ENCODE data around the gene KIRREL3.

The KIRREL3 gene

GRCh38 chr11:126734752-126735151 is 265.8 kb downstream of the KIRREL3 start:
- H3K27ac ChIP-seq (replicated peaks) = no peak overlapping the region
- no peak for TF ChIP-seq SPI1 (IDR thresholded peaks at IDR 0.05; ENCODE audit: borderline replicate concordance, low read depth)
- TF ChIP-seq, protein P1, sequence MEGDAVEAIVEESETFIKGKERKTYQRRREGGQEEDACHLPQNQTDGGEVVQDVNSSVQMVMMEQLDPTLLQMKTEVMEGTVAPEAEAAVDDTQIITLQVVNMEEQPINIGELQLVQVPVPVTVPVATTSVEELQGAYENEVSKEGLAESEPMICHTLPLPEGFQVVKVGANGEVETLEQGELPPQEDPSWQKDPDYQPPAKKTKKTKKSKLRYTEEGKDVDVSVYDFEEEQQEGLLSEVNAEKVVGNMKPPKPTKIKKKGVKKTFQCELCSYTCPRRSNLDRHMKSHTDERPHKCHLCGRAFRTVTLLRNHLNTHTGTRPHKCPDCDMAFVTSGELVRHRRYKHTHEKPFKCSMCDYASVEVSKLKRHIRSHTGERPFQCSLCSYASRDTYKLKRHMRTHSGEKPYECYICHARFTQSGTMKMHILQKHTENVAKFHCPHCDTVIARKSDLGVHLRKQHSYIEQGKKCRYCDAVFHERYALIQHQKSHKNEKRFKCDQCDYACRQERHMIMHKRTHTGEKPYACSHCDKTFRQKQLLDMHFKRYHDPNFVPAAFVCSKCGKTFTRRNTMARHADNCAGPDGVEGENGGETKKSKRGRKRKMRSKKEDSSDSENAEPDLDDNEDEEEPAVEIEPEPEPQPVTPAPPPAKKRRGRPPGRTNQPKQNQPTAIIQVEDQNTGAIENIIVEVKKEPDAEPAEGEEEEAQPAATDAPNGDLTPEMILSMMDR (IDR thresholded peaks at IDR 0.05; ENCODE audit: insufficient read depth, low read length) = no peak
- TF ChIP-seq, protein P2, sequence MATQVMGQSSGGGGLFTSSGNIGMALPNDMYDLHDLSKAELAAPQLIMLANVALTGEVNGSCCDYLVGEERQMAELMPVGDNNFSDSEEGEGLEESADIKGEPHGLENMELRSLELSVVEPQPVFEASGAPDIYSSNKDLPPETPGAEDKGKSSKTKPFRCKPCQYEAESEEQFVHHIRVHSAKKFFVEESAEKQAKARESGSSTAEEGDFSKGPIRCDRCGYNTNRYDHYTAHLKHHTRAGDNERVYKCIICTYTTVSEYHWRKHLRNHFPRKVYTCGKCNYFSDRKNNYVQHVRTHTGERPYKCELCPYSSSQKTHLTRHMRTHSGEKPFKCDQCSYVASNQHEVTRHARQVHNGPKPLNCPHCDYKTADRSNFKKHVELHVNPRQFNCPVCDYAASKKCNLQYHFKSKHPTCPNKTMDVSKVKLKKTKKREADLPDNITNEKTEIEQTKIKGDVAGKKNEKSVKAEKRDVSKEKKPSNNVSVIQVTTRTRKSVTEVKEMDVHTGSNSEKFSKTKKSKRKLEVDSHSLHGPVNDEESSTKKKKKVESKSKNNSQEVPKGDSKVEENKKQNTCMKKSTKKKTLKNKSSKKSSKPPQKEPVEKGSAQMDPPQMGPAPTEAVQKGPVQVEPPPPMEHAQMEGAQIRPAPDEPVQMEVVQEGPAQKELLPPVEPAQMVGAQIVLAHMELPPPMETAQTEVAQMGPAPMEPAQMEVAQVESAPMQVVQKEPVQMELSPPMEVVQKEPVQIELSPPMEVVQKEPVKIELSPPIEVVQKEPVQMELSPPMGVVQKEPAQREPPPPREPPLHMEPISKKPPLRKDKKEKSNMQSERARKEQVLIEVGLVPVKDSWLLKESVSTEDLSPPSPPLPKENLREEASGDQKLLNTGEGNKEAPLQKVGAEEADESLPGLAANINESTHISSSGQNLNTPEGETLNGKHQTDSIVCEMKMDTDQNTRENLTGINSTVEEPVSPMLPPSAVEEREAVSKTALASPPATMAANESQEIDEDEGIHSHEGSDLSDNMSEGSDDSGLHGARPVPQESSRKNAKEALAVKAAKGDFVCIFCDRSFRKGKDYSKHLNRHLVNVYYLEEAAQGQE (IDR thresholded peaks at IDR 0.05; ENCODE audit: insufficient replicate concordance, low read depth) = no peak
- no peak for TF ChIP-seq POLR2AphosphoS5 (IDR thresholded peaks at IDR 0.05; ENCODE audit: low read depth)
- no peak for TF ChIP-seq GABPA (IDR thresholded peaks at IDR 0.05; ENCODE audit: low read depth)
- H3K27me3 ChIP-seq (ENCODE audit: insufficient read depth, poor library complexity, severe bottlenecking) = peaks cover 9% of the 10 kb centered on the region
- DNase-seq (ENCODE audit: low read depth in 1 of 2, low spot score in 1 of 2) = no peak
- no peak overlapping the region for H3K4me3 ChIP-seq (replicated peaks; ENCODE audit: insufficient read depth, low read length)

GRCh38 chr11:126733685-126734084 is 266.9 kb downstream of the KIRREL3 start:
- Histone ChIP-seq H3K4me3 (replicated peaks; ENCODE audit: insufficient read depth, low read length) (no peak overlapping the region), H3K27me3 (ENCODE audit: insufficient read depth, poor library complexity, severe bottlenecking) (peaks cover 9% of the 10 kb centered on the region), H3K27ac (replicated peaks) (no peak overlapping the region)
- DNase-seq (ENCODE audit: low read depth in 1 of 2, low spot score in 1 of 2) = no peak
- TF ChIP-seq SPI1 (IDR thresholded peaks at IDR 0.05; ENCODE audit: borderline replicate concordance, low read depth) = no peak
- no peak for TF ChIP-seq POLR2AphosphoS5 (IDR thresholded peaks at IDR 0.05; ENCODE audit: low read depth)
- TF ChIP-seq, protein P1 (IDR thresholded peaks at IDR 0.05; ENCODE audit: insufficient read depth, low read length) = no peak
- no peak for TF ChIP-seq GABPA (IDR thresholded peaks at IDR 0.05; ENCODE audit: low read depth)
- TF ChIP-seq, protein P2 (IDR thresholded peaks at IDR 0.05; ENCODE audit: insufficient replicate concordance, low read depth) = no peak

- no peak for DNase-seq (ENCODE audit: low read depth in 1 of 2, low spot score in 1 of 2)
- H3K27ac ChIP-seq (replicated peaks) = no peak overlapping the region
- peaks cover 9% of the 10 kb centered on the region for H3K27me3 ChIP-seq (ENCODE audit: insufficient read depth, poor library complexity, severe bottlenecking)
- no peak overlapping the region for H3K4me3 ChIP-seq (replicated peaks; ENCODE audit: insufficient read depth, low read length)
- TF ChIP-seq, protein P1 (IDR thresholded peaks at IDR 0.05; ENCODE audit: insufficient read depth, low read length) = no peak
- no peak for TF ChIP-seq GABPA (IDR thresholded peaks at IDR 0.05; ENCODE audit: low read depth)
- TF ChIP-seq SPI1 (IDR thresholded peaks at IDR 0.05; ENCODE audit: borderline replicate concordance, low read depth) = no peak
- TF ChIP-seq POLR2AphosphoS5 (IDR thresholded peaks at IDR 0.05; ENCODE audit: low read depth) = no peak
- TF ChIP-seq, protein P2 (IDR thresholded peaks at IDR 0.05; ENCODE audit: insufficient replicate concordance, low read depth) = no peak
Observed at GRCh38 chr11:126732981-126733380, 267.6 kb downstream of the KIRREL3 start.

Data from HL-60 (cell line).